ENCODE measurements around the gene ADRA2A. TPM values are rescaled to one million over a fixed set of nuclear protein-coding genes. Genes with fewer than 3 reads are reported as not detected.

ADRA2A gene
- total and polyA plus RNA-seq, 5 donors from 2014 or later = 0.22 TPM; not detected in 4

DNA sequence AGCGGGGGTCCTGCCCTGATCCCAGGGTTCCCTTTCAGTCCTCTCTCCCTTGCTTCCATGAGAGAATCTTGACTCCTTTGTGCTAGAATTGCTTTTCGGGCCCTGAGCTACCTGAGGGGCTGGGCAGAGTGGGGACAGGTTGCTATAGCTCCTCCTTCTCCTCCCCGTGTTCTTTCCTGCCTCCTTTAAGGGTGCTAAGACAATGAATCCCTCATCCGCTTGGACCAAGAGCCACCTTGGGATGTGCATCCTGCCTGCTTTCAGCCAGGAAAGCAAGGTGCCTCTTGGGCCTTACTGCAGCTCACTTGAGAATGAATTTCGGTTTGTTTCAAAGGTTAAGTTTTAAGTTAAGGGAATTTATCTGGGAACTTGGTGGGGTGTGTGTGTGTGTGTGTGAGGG, 53.6 kb downstream of the ADRA2A start:
- DNase-seq (no peak), ATAC-seq (ENCODE audit: low read depth in 2 of 2) (no peak)
- no peak overlapping the region for H3K4me3 ChIP-seq (ENCODE audit: low read depth, low read length)
- H3K27me3 ChIP-seq (ENCODE audit: control insufficient read depth, insufficient read depth, low read length) = peaks cover 3% of the 10 kb centered on the region
- peaks cover 0 to 2% (median 0%) of the 10 kb centered on the region in 7 donors for H3K9me3 Mint-ChIP-seq
- no peaks in the 10 kb centered on the region for H3K36me3 ChIP-seq (ENCODE audit: control insufficient read depth, insufficient read depth, low read length)
- no peak overlapping the region for H3K27ac Mint-ChIP-seq
- H3K27me3 Mint-ChIP-seq = peaks cover 15% of the 10 kb centered on the region
- no peak overlapping the region for H3K4me3 Mint-ChIP-seq
- no peaks in the 10 kb centered on the region for H3K36me3 Mint-ChIP-seq
- H3K4me1 ChIP-seq (ENCODE audit: control insufficient read depth, insufficient read depth, low read length, poor library complexity, severe bottlenecking) = no peaks in the 10 kb centered on the region
- no peaks in the 10 kb centered on the region for H3K4me1 Mint-ChIP-seq
- no peaks in the 10 kb centered on the region for H3K9me3 ChIP-seq (ENCODE audit: control insufficient read depth in 2 of 2, low read length in 2 of 2)
- H3K27ac ChIP-seq (ENCODE audit: insufficient read depth, low read length, poor library complexity, severe bottlenecking) = no peak overlapping the region

Other genes starting within 250 kb of the ADRA2A start
- gene PDCD4, start 205.1 kb upstream of the ADRA2A start, total RNA-seq = 213 TPM
- 100 to 1,000 TPM; 167 to 224 (median 195) TPM for gene PDCD4, start 205.1 kb upstream of the ADRA2A start, polyA plus RNA-seq
- 42.3 TPM for gene BBIP1, start 157.8 kb upstream of the ADRA2A start, total RNA-seq
- 10 to 100 TPM; 34.1 to 39.8 (median 36.8) TPM for gene BBIP1, start 157.8 kb upstream of the ADRA2A start, polyA plus RNA-seq
- gene SHOC2, start 157.4 kb upstream of the ADRA2A start, total RNA-seq = 91.3 TPM
- gene SHOC2, start 157.4 kb upstream of the ADRA2A start, polyA plus RNA-seq = 10 to 100 TPM; 62.1 to 68.0 (median 64.1) TPM